ENCODE data around the gene RTN4RL1.

GRCh38 chr17:2012499-2012898 is 12.6 kb downstream of the RTN4RL1 start:
- TF ChIP-seq POLR2A (IDR thresholded peaks at IDR 0.05) (no peak), CTCF (IDR thresholded peaks at IDR 0.05) (no peak), EP300 (IDR thresholded peaks at IDR 0.05) (no peak)

Data from tibial nerve (tissue), 4 donors.